ENCODE results near the gene C16orf82.

The C16orf82 gene

GRCh38 chr16:27066668-27067537 lies at the start of gene C16orf82:
C16orf82 (plus strand) TSS chr16:27066927.
- no peak within 1 kb of the TSS for H3K4me3 ChIP-seq (ENCODE audit: low read length)
- no peak for TF ChIP-seq CTCF (conservative IDR thresholded peaks at IDR 0.05; ENCODE audit: low read length)
- DNase-seq (ENCODE audit: low read depth): no peak

GRCh38 chr16:27020031-27020430 lies 46.7 kb upstream of the C16orf82 start:
- DNase-seq (ENCODE audit: low read depth): no peak
- no peak for TF ChIP-seq CTCF (conservative IDR thresholded peaks at IDR 0.05; ENCODE audit: low read length)
- no peak overlapping the region for H3K4me3 ChIP-seq (ENCODE audit: low read length)

GRCh38 chr16:27024010-27024409 lies 42.7 kb upstream of the C16orf82 start:
- DNase-seq (ENCODE audit: low read depth): no peak
- no peak overlapping the region for H3K4me3 ChIP-seq (ENCODE audit: low read length)
- TF ChIP-seq CTCF (conservative IDR thresholded peaks at IDR 0.05; ENCODE audit: low read length): no peak

GRCh38 chr16:27025581-27025980 lies 41.1 kb upstream of the C16orf82 start:
- TF ChIP-seq CTCF (conservative IDR thresholded peaks at IDR 0.05; ENCODE audit: low read length): no peak
- H3K4me3 ChIP-seq (ENCODE audit: low read length): no peak overlapping the region
- no peak for DNase-seq (ENCODE audit: low read depth)

GRCh38 chr16:27027971-27028370 lies 38.8 kb upstream of the C16orf82 start:
- H3K4me3 ChIP-seq (ENCODE audit: low read length): no peak overlapping the region
- DNase-seq (ENCODE audit: low read depth): no peak
- TF ChIP-seq CTCF (conservative IDR thresholded peaks at IDR 0.05; ENCODE audit: low read length): no peak

- TF ChIP-seq CTCF (conservative IDR thresholded peaks at IDR 0.05; ENCODE audit: low read length): no peak
- H3K4me3 ChIP-seq (ENCODE audit: low read length): no peak overlapping the region
- DNase-seq (ENCODE audit: low read depth): no peak
Observed at GRCh38 chr16:27028591-27029110, 38.1 kb upstream of the C16orf82 start.

GRCh38 chr16:27029525-27029924 lies 37.2 kb upstream of the C16orf82 start:
- H3K4me3 ChIP-seq (ENCODE audit: low read length): no peak overlapping the region
- no peak for TF ChIP-seq CTCF (conservative IDR thresholded peaks at IDR 0.05; ENCODE audit: low read length)
- DNase-seq (ENCODE audit: low read depth): no peak
